NCI-H128 (cell line): Measurements from ENCODE around the gene CARS1.

Experiments used
- DNase-seq: peaks from one replicate; lab custom pipeline; 2025; ENCODE audit not compliant: unreplicated experiment; lab: John Stamatoyannopoulos, UW

CARS1 gene

DNA sequence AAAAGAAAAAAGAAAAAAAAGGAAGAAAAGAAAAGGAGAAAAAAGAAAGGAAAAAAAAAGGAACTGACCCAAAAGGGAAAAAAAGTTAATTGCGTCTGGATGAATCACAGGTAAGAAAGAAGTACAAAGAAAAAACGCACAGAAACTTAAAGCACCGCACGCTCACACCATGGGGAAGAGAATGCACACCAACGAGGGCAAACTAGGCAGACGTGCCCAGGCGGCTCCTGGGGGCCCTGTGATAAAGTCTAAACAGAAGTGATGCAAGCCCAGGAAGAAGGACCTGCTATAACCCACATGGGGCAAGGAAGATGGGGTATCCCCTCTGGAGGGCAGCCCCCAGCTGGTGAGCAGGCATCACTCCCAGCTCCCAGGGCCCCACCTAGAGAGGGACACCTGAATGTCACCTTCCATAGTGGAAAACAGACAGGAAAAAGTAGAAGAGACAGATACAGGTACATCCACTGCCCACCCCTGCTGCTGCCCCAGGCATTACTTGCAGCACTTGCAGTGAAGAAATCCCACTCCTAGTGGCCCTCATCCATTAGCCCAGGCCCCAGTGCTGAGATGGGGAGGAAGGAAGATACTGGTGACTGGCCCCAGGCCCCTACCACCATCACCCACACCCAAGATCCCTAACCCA, 94.0 kb downstream of the CARS1 start:
- DNase-seq = no peak

DNA sequence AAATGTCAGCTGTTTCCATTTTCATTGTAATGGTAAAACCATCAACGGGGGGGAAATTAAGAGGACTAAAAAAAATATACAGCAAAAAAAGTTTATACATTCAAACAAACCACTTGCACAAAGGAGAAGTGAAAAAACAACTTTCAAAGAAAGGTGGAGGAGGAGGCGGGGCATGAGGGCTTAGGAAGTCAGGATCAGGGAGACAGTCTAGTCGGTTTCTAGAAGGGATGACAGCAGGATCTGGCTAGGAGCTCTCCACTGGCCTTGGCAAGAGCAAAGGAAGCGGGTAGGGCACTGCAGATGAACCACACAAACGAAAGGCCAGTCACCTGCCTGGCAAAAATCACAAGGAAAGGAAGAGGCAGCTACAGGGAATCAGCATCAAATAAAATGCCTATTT, 96.1 kb downstream of the CARS1 start:
- no peak for DNase-seq

DNA sequence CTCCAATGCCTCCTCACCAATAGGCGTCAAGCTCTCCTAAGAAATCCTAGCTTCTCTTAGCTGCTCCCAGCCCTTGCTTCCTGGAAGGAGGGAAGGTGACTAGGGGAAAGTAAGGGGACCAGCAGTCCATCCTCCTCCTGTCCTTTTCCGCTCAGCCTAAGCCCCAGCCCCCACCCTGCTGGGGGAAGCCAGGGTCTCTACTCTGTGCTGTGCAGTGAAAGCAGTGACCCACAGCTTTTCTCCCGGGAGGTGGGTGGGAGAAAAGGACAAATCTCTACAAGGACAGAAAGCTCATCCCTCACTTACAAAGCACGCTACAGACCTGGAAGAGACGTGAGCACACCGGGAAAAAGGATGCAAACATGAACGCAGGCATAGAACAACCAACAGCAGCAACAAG, 97.1 kb downstream of the CARS1 start:
- DNase-seq = no peak

DNA sequence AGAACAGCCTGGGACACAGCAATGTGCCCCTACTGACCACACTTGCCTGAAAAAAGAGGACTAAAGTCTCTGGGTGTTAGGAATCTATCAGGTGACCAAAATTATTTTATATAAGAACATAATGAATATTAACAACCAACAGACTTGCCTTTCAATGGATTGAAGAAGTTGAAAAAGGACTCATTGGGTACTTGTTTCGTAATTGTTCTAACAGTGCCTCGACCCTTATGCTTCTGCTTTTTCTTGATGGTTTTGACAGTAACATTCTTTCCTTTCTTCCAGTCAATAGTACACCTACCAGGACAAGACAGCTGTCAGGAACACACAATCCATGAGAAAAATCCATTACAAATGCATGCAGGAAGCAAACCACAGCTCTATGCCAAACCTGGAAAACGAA, 99.0 kb downstream of the CARS1 start:
- DNase-seq = no peak

DNA sequence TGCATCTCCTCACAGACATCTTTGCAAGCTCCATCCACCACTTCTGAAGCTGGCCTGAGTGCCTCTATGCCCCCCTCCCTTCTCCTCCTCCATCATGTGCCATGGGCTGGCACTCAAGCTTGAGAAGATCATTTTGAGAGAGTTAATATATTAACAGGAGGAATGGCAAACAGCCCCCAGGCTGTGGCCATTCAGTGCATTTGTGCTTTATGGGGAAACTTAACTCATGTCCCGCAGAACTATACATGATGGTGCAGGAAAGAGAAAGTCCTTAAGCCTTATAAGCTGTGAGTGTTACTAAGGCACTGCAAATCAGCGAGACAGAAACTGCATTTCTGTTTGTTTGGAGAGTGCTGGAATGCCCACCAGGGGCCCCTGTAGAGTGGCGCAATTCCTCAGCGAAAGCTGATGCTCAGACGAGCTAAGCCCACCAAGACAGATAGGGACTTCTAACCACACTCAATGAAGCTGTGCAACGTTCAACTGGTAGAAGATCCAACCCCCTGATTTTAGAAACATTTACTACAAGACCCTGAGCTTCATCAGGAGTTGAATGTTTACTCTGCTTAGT, 101.2 kb downstream of the CARS1 start:
- DNase-seq = no peak

DNA sequence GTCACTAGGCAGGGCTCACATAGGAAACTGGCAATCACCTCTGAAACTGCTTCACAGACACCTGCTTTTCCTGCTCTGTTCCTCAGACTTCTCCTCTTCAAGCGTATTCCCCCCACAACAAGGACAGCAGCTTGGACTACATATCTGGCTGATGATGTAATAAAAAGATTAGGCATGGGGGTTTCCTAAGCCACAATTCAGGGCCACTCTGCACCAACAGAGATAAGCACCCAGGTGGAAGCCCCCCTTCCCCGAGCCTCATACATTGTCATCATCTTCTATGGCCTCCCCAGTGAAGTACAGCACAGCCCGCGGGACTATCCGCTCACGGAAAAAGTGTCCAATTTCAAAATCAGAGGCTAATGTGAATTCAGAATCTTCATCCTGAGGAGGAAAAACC, 103.0 kb downstream of the CARS1 start:
- DNase-seq = no peak

DNA sequence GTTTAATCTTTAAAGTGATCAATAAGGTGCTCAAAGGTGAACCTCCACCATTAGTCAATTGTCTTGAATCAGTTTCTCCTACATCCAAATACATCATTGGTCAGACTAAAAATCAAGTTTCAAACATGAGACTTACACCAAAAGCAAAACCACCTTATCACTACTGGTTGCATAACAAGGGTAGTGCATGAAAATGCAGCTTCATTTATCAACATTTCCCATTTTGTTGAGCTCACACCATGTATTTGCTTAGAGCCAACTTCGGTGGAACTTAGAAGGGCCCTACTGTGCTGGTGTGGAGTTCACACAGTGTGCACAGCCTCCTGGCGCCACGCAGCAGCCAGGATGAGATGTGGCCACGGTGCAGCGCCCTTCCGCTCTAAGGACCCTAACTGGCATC, 104.9 kb downstream of the CARS1 start:
- no peak for DNase-seq

DNA sequence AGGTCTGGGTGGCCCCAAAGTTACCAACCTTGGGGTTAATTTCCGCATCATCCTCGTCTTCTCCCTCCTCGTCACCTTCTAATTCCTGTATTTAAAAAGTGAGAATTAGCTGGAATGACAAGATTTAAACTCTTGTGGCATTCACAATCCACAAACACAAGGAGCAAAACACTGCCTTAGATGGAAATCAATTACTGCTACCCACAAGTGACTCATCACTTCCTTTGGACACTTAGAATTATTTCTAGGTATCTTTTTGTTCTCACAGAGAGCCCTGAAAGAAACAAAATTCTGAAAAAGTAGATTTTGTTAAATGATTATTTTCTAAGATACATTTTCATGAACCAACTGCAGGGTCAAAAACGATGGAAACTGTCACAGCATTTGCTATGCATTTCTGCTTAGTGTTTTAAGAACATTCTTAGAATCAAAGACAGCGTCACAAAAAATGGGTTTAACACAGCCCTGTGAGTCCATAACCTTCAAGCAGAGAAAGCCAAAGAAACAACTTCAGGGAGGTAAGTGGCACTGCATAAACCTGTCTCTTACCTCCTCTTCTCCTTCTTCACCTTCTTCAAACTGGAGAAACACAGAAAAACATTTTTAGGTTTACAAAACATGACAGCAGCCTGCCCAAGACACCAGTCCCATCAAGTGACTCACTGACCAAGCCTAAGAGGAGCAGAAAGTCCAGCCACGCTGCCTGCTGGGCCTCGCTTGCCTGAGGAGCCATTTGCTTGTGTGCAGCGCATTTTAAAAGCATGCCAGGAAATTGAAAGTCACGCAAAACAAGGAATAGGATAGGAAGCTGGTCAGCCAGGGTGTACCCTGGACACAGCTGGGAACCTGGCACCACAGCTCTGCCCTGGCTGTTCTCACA, 105.8 kb downstream of the CARS1 start:
- no peak for DNase-seq
